GM10248 (cell line): ENCODE data around the gene SLC45A2.

Experiments used
- CTCF ChIA-PET: fragments of 300-600 bp; sonication (Branson Sonifier 250); formaldehyde crosslinking; extraction: SDS; loops from one replicate; lab custom pipeline; 2021; ENCODE audit warnings: antibody characterized with exemption; lab: Yijun Ruan, JAX
- POLR2A ChIA-PET: fragments of 350-650 bp; sonication (Branson Sonifier 250); formaldehyde crosslinking; extraction: SDS; loops from one replicate; lab custom pipeline; 2020; ENCODE audit warnings: antibody characterized with exemption; lab: Yijun Ruan, JAX
- DNase-seq: peaks from one replicate; pipeline ENCODE4 v3.0.0; 2012; ENCODE audit errors: extremely low spot score
- CTCF ChIP-seq: IDR thresholded peaks from 2 replicates; pipeline ENCODE4 v1.5.1; 2012; ENCODE audit warnings: mild to moderate bottlenecking, low read depth; ENCODE audit errors: extremely low read depth, missing control alignments, control extremely low read depth

The SLC45A2 gene

GRCh38 chr5:34002629-34003328, 18.3 kb upstream of the SLC45A2 start:
- no peak for DNase-seq
- ChIA-PET CTCF (no interaction called here), POLR2A (no interaction called here)
- TF ChIP-seq CTCF: no peak

GRCh38 chr5:34001241-34001841, 16.8 kb upstream of the SLC45A2 start:
- no peak for TF ChIP-seq CTCF
- CTCF ChIA-PET: interaction anchor here (1.8 kb wide), 1 partner anchor 11 kb away, joined by 6 read pairs; no protein-coding TSS in a partner anchor
- POLR2A ChIA-PET: no interaction called here
- no peak for DNase-seq

GRCh38 chr5:33999978-34000377, 15.5 kb upstream of the SLC45A2 start:
- ChIA-PET POLR2A (no interaction called here), CTCF (interaction anchor here (1.8 to 5.3 kb wide), 2 partner anchors 13 to 32 kb away, joined by 6 to 34 read pairs; no protein-coding TSS in a partner anchor)
- no peak for TF ChIP-seq CTCF
- DNase-seq: no peak

GRCh38 chr5:33997331-33997983, 13.0 kb upstream of the SLC45A2 start:
- ChIA-PET POLR2A (no interaction called here), CTCF (interaction anchor here (0.7 to 5.3 kb wide), 24 partner anchors 9 to 494 kb away, joined by 3 to 34 read pairs (median 4); partner anchors contain the start of genes AMACR and SLC45A2)
- TF ChIP-seq CTCF: peak; percentile 51
- peak; percentile 33 for DNase-seq

GRCh38 chr5:33995865-33996264, 11.4 kb upstream of the SLC45A2 start:
- TF ChIP-seq CTCF: no peak
- no peak for DNase-seq
- ChIA-PET CTCF (interaction anchor here (0.6 to 5.3 kb wide), 9 partner anchors 8 to 564 kb away, joined by 3 to 34 read pairs (median 3); partner anchors contain the start of genes AMACR and RXFP3), POLR2A (no interaction called here)

- no peak for TF ChIP-seq CTCF
- ChIA-PET POLR2A (no interaction called here), CTCF (interaction anchor here (1.1 kb wide), 1 partner anchor 60 kb away, joined by 3 read pairs; no protein-coding TSS in a partner anchor)
- no peak for DNase-seq
Measured at GRCh38 chr5:33994845-33995244, 10.4 kb upstream of the SLC45A2 start.
